Stimulated activated CD4-positive, alpha-beta T cell treated with anti-CD3 and anti-CD28 coated beads, Interleukin-4, amount 100 ng/mL, for 24 hours (primary cell): ENCODE data around the gene MYO3B.

Source experiments
- DNase-seq: peaks from one replicate; pipeline ENCODE4 v3.0.0-alpha.2; 2020

Gene MYO3B

DNA sequence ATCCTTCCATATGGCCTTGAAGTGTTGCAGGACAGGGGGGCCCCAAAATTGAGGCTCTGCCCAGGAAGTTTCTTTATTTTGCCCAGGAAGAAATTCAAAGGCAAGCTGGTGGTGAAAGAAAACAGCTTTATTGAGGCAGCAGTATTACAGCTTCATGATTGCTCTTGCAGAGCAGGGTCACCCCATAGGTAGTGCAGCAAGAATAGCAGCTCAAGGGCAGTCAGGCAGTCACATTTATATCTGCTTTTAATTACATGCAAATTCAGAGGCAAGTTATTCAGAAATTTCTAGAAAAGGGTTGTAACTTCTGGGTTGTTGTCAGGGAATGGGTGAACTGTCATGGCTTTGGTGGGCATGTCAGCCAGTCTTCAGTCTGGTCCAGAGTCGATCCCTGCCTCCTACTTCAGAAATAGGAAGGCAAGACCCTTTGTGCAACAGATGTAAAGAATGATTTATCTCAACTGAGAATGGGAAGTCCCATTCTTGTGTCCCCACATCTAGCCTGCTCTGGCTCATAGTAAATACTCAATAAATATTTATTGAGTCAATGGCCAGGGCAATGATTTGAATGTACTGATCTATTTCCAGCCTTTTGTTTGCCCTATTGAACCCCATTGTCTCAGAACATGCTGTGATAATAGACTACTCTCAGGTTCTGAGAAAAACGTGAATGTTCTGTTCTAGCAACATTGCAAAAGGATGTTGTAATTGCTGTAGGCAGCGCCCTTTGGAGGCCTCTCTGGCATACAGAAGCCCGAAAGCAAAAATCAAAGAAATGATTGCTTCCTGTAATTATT lies 129.8 kb downstream of the MYO3B start:
- no peak for DNase-seq

DNA sequence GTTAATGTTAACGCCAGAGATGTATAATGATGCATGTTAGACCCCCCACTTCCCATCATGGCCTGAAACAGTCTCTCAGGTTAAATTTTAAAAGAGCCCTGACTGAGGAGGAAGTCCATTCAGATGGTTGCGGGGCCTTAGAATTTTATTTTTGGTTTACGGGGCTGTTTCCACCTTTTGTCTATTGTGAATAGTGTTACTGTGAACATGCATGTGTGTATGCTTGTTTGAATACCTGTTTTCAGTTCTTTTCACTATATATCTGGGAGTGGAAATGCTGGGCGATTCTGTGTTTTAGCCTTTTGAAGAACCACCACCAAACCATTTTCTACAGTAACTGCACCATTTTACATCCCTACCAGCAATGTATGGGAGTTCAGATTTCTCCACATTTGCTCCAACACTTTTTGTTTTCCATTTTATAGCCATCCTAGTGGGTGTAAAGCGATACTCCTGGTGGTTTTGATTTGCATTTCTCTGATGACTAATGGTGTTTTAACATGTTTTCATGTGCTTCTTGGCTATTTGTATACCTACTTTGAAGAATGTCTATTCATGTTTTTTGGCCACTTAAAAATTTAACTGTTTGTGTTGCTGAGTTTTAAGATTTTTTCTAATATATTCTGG lies 133.0 kb downstream of the MYO3B start:
- DNase-seq = no peak

DNA sequence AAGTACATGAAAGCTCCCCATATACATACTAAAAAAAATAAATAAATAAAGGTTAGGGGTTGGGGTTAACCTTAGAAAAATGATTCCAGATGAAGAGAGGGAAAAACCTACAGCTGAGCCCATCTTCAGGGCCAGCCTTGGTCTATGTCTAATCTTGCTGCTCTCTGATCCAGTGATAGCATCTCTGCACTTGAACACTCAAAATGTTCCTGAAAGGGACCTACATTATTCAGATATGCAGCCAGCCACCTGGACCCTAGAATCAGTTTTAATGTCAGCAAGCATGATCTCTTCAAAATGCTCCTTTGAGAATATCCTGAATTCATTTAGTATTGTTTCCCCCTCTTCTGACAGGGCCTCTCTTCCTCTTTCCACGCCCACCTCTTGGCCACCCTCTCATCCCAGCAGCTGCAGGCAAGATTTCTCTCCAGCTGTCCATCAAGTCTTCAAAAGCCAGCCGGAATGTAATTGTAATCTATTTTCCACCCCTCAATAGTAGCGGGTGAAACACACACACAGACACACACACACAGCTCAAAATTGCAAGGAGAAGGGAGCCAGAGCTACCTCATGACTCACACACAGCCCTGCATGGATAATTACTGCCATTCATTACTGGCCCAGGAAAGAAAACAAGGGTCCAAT lies 135.5 kb downstream of the MYO3B start:
- DNase-seq = no peak

GRCh38 chr2:170313992-170314348 lies 136.0 kb downstream of the MYO3B start:
- DNase-seq = no peak

DNA sequence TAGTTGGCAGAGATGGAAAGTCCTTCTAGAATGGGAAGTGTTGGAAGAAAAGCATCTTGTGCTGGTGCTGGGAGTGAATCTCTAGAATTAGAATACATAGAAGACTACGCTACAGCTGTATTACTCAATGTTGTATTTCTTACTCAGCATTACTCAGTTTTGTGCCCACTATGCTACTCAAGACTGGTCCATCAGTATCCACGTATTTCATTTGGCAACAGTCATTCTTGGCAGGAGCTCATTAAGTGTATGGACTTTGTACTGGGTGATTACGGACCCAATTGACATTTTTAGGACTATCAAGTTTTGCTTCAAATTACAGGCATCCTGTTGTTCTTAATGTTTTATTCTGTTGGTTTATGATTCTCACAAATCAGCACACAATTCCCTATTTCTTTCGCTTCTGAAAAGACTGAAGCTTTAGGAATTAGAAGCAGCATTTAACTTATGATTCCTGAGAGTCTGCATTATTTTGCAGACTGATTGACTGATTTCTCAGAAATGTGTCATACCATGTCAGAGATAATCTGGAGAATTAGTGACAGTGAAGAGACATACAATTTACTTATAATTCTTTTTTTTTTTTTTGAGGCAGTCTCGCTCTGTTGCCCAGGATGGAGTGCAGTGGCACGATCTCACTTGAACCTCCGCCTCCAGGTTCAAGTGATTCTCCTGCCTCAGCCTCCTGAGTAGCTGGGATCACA lies 136.9 kb downstream of the MYO3B start:
- no peak for DNase-seq

DNA sequence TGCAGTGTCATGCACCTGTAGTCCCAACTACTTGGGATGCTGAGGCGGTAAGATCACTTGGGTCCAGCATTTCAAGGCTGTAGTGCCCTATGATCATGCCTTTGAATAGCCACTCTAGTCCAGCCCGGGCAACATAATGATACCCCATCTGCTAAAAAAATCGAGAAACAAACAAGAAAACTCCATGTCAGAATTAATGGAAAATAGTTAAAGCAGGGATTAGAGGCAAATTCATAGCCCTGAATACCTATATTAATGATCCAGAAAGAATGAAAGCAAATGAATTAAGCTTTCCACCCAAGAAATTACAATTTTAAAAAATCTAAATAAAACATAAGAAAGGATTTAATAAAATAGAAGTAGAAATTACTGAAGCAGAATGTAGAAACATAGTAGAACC lies 143.0 kb downstream of the MYO3B start:
- no peak for DNase-seq

DNA sequence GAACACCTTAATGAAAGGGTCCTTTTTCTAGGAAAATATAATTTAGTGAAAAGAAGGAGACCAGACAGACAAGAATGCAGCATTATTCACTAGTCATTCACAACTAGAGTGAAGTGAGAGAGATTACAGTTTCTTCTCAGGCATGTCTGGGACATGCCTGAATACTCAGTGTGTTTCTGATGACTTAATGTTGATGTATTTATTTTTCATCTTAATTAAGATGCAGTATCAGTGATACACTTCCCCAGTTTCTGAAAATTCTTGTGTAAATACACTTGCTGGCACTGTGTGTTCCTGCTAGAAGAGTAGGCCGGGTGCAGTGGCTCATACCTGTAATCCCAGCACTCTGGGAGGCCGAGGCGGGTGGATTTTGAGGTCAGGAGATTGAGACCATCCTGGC lies 143.6 kb downstream of the MYO3B start:
- no peak for DNase-seq

GRCh38 chr2:170322140-170322766 lies 144.3 kb downstream of the MYO3B start:
- no peak for DNase-seq

DNA sequence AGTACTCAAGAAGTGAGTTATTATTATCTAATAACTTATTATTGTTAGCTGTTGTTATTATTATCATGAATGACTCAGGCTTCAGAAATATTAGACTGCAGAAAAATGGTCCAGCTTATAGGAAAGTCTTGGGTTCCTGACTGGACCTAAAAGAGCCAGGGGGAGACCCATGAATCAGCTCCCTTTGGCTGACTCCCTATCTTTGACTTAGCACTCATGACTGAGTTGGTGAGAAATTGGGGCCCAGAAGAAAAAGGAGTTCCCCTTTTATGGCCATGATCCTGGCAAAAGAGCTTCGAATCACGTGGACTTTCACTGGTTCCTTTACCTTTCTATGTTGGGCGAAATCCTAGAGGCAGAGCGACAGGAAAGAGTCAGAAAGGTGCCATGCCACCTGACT lies 145.8 kb downstream of the MYO3B start:
- no peak for DNase-seq

DNA sequence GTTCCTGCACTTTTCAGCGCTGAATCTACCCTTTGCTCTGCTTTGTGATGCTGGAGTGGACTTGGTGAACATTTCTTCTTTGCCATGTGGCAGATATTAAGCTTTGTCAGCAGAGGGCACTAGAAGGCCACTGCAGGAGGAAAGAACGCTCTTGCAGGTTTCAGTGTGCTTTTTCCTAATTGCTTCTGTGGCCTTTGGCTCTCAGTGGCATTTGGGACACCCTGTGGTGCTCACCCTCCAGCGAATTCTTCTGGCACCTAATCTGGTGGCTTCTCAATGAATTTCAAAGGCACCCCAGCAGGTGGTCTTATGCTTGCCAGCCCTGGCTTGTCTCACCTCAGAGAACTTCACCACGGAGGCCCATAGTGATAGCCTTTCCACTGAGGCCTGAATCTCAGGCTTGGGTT lies 146.7 kb downstream of the MYO3B start:
- peak; percentile 18 for DNase-seq

GRCh38 chr2:170330881-170331280 lies 152.9 kb downstream of the MYO3B start:
- DNase-seq = no peak

GRCh38 chr2:170332676-170333402 lies 154.9 kb downstream of the MYO3B start:
- DNase-seq = no peak

- no peak for DNase-seq
Measured at GRCh38 chr2:170335351-170335750, 157.4 kb downstream of the MYO3B start.

DNA sequence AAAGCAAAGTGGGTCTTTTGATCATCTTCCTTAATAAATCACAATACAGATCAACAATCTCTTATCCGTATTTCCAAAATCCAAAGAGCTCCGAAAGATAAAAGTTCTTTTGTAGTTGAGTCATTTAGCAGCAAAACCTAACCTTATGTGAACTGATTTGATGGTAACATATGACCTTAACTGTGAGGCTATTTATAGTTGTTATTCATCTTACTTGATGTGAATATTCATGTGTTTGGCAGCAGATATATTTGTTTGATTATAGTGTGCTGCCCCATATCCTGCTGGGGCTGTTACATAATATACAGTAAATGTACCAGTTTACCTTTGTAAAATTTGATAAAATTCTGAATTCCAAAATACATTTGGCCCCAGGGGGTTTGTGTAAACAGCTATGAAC lies 158.5 kb downstream of the MYO3B start:
- DNase-seq = no peak

- no peak for DNase-seq
Measured at GRCh38 chr2:170336916-170337315, 159.0 kb downstream of the MYO3B start.

GRCh38 chr2:170339322-170339721 lies 161.4 kb downstream of the MYO3B start:
- no peak for DNase-seq

GRCh38 chr2:170339750-170340692 lies 162.1 kb downstream of the MYO3B start:
- no peak for DNase-seq

DNA sequence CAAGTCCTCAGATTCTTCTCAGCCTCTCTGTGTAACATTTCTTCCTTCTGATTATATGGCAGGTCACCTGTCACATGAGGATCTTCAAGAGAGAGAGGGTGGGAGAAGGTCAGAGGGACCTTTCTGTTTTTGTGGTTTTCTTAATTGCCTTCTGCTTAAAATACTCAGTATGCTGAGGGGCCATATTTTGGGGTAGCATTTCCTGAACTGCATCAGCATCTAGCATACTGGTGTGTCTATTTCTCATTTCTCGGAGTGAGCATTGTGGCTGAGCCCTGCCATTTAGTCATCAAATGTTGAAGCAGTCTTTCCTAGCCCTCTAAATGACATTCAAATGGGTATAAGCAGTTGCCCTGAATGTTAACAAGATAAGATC lies 162.7 kb downstream of the MYO3B start:
- DNase-seq = no peak

- no peak for DNase-seq
Measured at GRCh38 chr2:170341684-170342623, 164.0 kb downstream of the MYO3B start.
